Mesenchymal stem cell (in vitro differentiated cells and primary cell): ENCODE data around the gene GALNT1.

Experiments used
- DNase-seq: peaks from one replicate; pipeline ENCODE4 v3.0.0-alpha.2; 2013
- H2AFZ ChIP-seq: one replicate; pipeline ENCODE4 v1.6.1; 2013; ENCODE audit warnings: low read depth, mild to moderate bottlenecking, control low read depth, inconsistent platforms, low read length, moderate library complexity
- H2AK5ac ChIP-seq: 2 replicates; pipeline ENCODE4 v1.6.1; 2013; ENCODE audit warnings: low read length, moderate library complexity, mild to moderate bottlenecking, inconsistent platforms; ENCODE audit not compliant: severe bottlenecking
- H2BK120ac ChIP-seq: one replicate; pipeline ENCODE4 v1.6.1; 2013; ENCODE audit warnings: low read depth, mild to moderate bottlenecking, inconsistent platforms, low read length, moderate library complexity
- H2BK12ac ChIP-seq, 2 experiments: one replicate each; pipeline ENCODE4 v1.6.1; 2013; ENCODE audit warnings: inconsistent platforms in 2 of 2, low read length in 2 of 2, mild to moderate bottlenecking in 2 of 2, moderate library complexity in 2 of 2, control low read depth in 1 of 2
- H2BK15ac ChIP-seq: one replicate; pipeline ENCODE4 v1.6.1; 2013; ENCODE audit warnings: mild to moderate bottlenecking, low read depth, inconsistent platforms; ENCODE audit not compliant: poor library complexity, severe bottlenecking
- H2BK5ac ChIP-seq: 2 replicates; pipeline ENCODE4 v1.6.1; 2013; ENCODE audit warnings: low read depth, mild to moderate bottlenecking, low read length, control low read depth, inconsistent platforms; ENCODE audit not compliant: poor library complexity, severe bottlenecking
- H3K14ac ChIP-seq, 2 experiments: one replicate each; pipeline ENCODE4 v1.6.1; 2013; ENCODE audit warnings: inconsistent platforms in 2 of 2, low read length in 2 of 2, control low read depth in 1 of 2, mild to moderate bottlenecking in 1 of 2, moderate library complexity in 1 of 2
- H3K18ac ChIP-seq, 2 experiments: one replicate each; pipeline ENCODE4 v1.6.1; 2013; ENCODE audit warnings: inconsistent platforms in 2 of 2, low read length in 2 of 2, control low read depth in 1 of 2, low read depth in 1 of 2, mild to moderate bottlenecking in 1 of 2
- H3K23ac ChIP-seq, 2 experiments: one replicate each; pipeline ENCODE4 v1.6.1; 2013; ENCODE audit warnings: inconsistent platforms in 2 of 2, low read length in 2 of 2, mild to moderate bottlenecking in 2 of 2, moderate library complexity in 2 of 2, control low read depth in 1 of 2
- H3K27ac ChIP-seq: 2 replicates; pipeline ENCODE4 v1.5.1; 2013; ENCODE audit warnings: mild to moderate bottlenecking, moderate library complexity, low read length, control low read depth, inconsistent platforms; ENCODE audit not compliant: poor library complexity, severe bottlenecking
- H3K27me3 ChIP-seq, 2 experiments: 2 replicates each; pipeline versions ENCODE4 v1.6.1 to v1.7.0; 2013; ENCODE audit warnings: low read length in 2 of 2, mild to moderate bottlenecking in 2 of 2, moderate library complexity in 2 of 2, control low read depth in 1 of 2, inconsistent platforms in 1 of 2; ENCODE audit not compliant: control insufficient read depth in 1 of 2, insufficient read depth in 1 of 2
- H3K36me3 ChIP-seq, 2 experiments: 2 replicates each; pipeline versions ENCODE4 v1.6.1 to v1.7.0; 2013; ENCODE audit warnings: low read length in 2 of 2, control low read depth in 1 of 2, inconsistent platforms in 1 of 2, low read depth in 1 of 2, mild to moderate bottlenecking in 1 of 2; ENCODE audit not compliant: insufficient read depth in 2 of 2, control insufficient read depth in 1 of 2
- H3K4ac ChIP-seq, 2 experiments: one replicate each; pipeline ENCODE4 v1.6.1; 2013; ENCODE audit warnings: inconsistent platforms in 2 of 2, low read length in 2 of 2, mild to moderate bottlenecking in 2 of 2, moderate library complexity in 2 of 2, control low read depth in 1 of 2, low read depth in 1 of 2
- H3K4me1 ChIP-seq: 2 replicates; pipeline ENCODE4 v1.6.1; 2013; ENCODE audit warnings: low read depth, low read length, control low read depth; ENCODE audit not compliant: control insufficient read depth, insufficient read depth
- H3K4me2 ChIP-seq: 2 replicates; pipeline ENCODE4 v1.6.1; 2013; ENCODE audit warnings: low read length, mild to moderate bottlenecking, inconsistent platforms; ENCODE audit not compliant: poor library complexity, severe bottlenecking
- H3K4me3 ChIP-seq, 2 experiments: 2 replicates each; pipeline versions ENCODE4 v1.5.1 to v1.7.0; 2013; ENCODE audit warnings: low read length in 2 of 2, mild to moderate bottlenecking in 2 of 2, control low read depth in 1 of 2, low read depth in 1 of 2; ENCODE audit not compliant: insufficient read depth in 1 of 2
- H3K79me1 ChIP-seq: replicated peaks from 2 replicates; pipeline ENCODE4 v1.6.1; 2013; ENCODE audit warnings: mild to moderate bottlenecking, control low read depth, low read length, inconsistent platforms; ENCODE audit not compliant: poor library complexity, severe bottlenecking
- H3K9ac ChIP-seq: 2 replicates; pipeline ENCODE4 v1.7.0; 2013; ENCODE audit warnings: mild to moderate bottlenecking, low read length, moderate library complexity
- H3K9me3 ChIP-seq: 2 replicates; pipeline ENCODE4 v1.7.0; 2013; ENCODE audit warnings: mild to moderate bottlenecking, low read length; ENCODE audit not compliant: control insufficient read depth
- H4K8ac ChIP-seq: one replicate; pipeline ENCODE4 v1.6.1; 2013; ENCODE audit warnings: inconsistent platforms, mild to moderate bottlenecking, low read length, moderate library complexity
- H4K91ac ChIP-seq: one replicate; pipeline ENCODE4 v1.6.1; 2013; ENCODE audit warnings: mild to moderate bottlenecking, low read length, inconsistent platforms
- WGBS: methylation state at CpG from one replicate; pipeline ENCODE4 v1.1.7; 2013; ENCODE audit warnings: mixed read lengths; 5-methylcytosine and 5-hydroxymethylcytosine counted together

The GALNT1 gene

DNA sequence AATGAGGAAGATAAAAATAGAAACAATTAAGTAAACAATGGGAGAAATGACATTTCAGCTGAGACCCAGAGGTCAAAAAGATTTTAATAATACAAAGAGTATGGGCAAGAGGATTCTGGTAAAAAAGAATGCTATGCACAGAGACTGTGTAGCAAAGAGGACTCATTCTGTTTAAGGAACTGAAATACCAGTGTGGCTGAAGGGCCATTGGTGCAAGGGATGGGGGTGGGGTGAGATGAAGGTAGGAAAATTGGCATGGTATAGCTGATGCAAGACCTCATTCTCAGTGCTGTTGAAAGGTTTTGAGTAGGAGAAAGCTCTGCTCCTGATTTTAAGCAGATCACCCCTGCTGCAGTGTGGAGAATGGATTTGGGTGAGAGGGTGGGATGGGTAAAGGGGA lies 10.8 kb downstream of the GALNT1 start:
- Histone ChIP-seq H2BK12ac (no peak overlapping the region), H2BK15ac (no peak overlapping the region), H2BK5ac (no peak overlapping the region), H3K27ac (no peak overlapping the region), H3K4me2 (no peak overlapping the region), H2AK5ac (no peak overlapping the region), H2BK120ac (no peak overlapping the region), H3K4me3 (no peak overlapping the region), H3K36me3 (no peaks in the 10 kb centered on the region), H3K14ac (peak overlapping the region in 1 of 2 experiments; percentile 58), H3K79me1 (peaks cover 23% of the 10 kb centered on the region), H3K27me3 (no peaks in the 10 kb centered on the region), H4K91ac (no peak overlapping the region), H3K9ac (no peak overlapping the region), H4K8ac (no peak overlapping the region), H3K9me3 (peaks cover 22% of the 10 kb centered on the region), H3K4ac (no peak overlapping the region), H2AFZ (no peak overlapping the region), H3K18ac (no peak overlapping the region), H3K23ac (no peak overlapping the region), H3K4me1 (peaks cover 1% of the 10 kb centered on the region)
- no peak for DNase-seq

DNA sequence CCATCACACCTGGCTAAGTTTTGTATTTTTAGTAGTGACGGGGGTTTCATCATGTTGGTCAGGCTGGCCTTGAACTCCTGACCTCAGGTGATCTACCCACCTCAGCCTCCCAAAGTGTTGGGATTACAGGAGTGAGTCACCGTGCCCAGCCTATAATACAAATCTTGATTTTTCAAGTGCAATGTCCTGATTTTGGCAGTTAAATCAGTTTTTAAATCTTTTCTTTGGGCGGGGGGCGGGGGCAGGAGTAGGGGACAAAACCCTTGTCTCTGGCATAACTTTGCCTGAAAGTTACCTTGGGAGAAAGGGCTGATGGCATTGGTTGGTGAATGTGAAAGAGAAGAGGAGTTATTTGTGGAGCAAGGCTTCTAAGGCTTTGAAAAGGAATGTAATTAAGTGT lies 12.3 kb downstream of the GALNT1 start:
- Histone ChIP-seq H3K14ac (no peak overlapping the region), H3K4ac (no peak overlapping the region), H3K23ac (no peak overlapping the region), H2BK120ac (no peak overlapping the region), H3K27me3 (no peaks in the 10 kb centered on the region), H2AFZ (no peak overlapping the region), H3K27ac (no peak overlapping the region), H4K8ac (no peak overlapping the region), H3K36me3 (peaks cover 0 to 5% of the 10 kb centered on the region in 2 experiments), H3K18ac (no peak overlapping the region), H2BK15ac (no peak overlapping the region), H3K4me3 (no peak overlapping the region), H2AK5ac (no peak overlapping the region), H3K4me1 (peaks cover 1% of the 10 kb centered on the region), H3K79me1 (peaks cover 22% of the 10 kb centered on the region), H2BK5ac (no peak overlapping the region), H2BK12ac (no peak overlapping the region), H3K4me2 (no peak overlapping the region), H3K9ac (no peak overlapping the region), H4K91ac (no peak overlapping the region), H3K9me3 (peaks cover 7% of the 10 kb centered on the region)
- no peak for DNase-seq
- WGBS, result 97% methylated on average over 3 of the region's 4 CpGs

DNA sequence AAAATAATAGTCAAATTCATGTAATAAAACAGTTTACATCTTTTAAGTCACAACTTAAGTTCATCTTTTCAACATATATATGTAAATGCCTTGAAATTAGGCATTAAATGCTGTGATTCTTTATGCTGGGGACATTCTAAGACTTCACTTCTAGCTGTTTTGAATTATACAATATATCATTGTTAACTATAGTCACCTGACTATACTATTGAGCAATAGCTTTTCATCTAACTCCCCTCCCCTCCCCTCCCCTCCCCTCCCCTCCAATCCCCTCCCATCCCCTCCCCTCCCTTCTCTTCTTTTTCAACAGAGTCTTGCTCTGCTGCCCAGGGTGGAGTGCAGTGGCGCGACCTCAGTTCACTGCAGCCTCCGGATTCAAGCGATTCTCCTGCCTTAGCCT lies 16.2 kb downstream of the GALNT1 start:
- no peak overlapping the region for H3K4me2 ChIP-seq
- H2BK5ac ChIP-seq, result no peak overlapping the region
- H2BK12ac ChIP-seq, result no peak overlapping the region
- peaks cover 17% of the 10 kb centered on the region for H3K79me1 ChIP-seq
- no peaks in the 10 kb centered on the region for H3K4me1 ChIP-seq
- H3K9me3 ChIP-seq, result peaks cover 13% of the 10 kb centered on the region
- H3K27ac ChIP-seq, result no peak overlapping the region
- H3K9ac ChIP-seq, result no peak overlapping the region
- H2BK15ac ChIP-seq, result no peak overlapping the region
- no peak for DNase-seq
- H4K91ac ChIP-seq, result no peak overlapping the region
- no peak overlapping the region for H4K8ac ChIP-seq
- no peak overlapping the region for H2AFZ ChIP-seq
- no peak overlapping the region for H3K4me3 ChIP-seq
- no peak overlapping the region for H2BK120ac ChIP-seq
- no peak overlapping the region for H3K23ac ChIP-seq
- no peak overlapping the region for H3K4ac ChIP-seq
- H2AK5ac ChIP-seq, result no peak overlapping the region
- H3K18ac ChIP-seq, result no peak overlapping the region
- WGBS, result no CpG with 5 or more reads among the region's 4 CpGs
- no peaks in the 10 kb centered on the region for H3K27me3 ChIP-seq
- H3K36me3 ChIP-seq, result peaks cover 0 to 5% of the 10 kb centered on the region in 2 experiments
- H3K14ac ChIP-seq, result no peak overlapping the region

DNA sequence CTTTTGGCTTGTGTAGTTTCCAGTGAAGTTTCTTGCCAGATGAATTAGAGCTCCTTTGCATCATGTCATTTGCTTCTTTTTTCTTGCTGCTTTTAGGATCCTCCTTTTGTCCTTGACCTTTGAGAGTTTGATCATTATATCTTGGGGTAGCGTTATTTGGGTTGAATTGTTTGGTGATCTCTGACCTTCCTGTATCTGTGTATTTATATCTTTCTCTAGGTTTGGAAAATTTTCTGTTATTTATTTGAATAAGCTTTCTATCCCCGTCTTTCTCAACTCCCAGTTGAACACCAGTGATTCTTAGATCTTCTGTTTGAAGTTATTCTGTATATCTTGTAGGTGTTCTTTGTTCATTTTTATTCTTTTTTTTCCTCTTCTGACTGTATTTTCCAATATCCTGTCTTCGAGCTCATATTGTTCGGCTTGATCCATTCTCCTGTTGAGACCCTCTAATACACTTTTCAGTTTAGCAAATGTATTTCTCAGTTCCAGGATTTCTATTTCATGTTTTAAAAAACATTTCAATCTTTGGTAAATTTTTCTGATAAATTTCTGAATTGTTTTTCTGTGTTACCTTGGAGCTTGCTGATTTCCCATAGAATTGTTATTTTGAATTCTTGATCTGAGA lies 20.8 kb downstream of the GALNT1 start:
- H3K36me3 ChIP-seq, result peaks cover 0 to 5% of the 10 kb centered on the region in 2 experiments
- H2AK5ac ChIP-seq, result no peak overlapping the region
- no peak overlapping the region for H3K14ac ChIP-seq
- H3K27me3 ChIP-seq, result no peaks in the 10 kb centered on the region
- H3K18ac ChIP-seq, result no peak overlapping the region
- no peak overlapping the region for H3K27ac ChIP-seq
- no peak overlapping the region for H2BK120ac ChIP-seq
- no peak overlapping the region for H2BK15ac ChIP-seq
- H3K23ac ChIP-seq, result no peak overlapping the region
- no peak for DNase-seq
- WGBS, result 100% methylated on average over 1 of the region's 4 CpGs
- no peak overlapping the region for H3K4me3 ChIP-seq
- H3K4ac ChIP-seq, result no peak overlapping the region
- peaks cover 14% of the 10 kb centered on the region for H3K79me1 ChIP-seq
- no peaks in the 10 kb centered on the region for H3K4me1 ChIP-seq
- no peak overlapping the region for H2AFZ ChIP-seq
- H3K4me2 ChIP-seq, result no peak overlapping the region
- no peak overlapping the region for H2BK5ac ChIP-seq
- no peak overlapping the region for H4K8ac ChIP-seq
- H3K9ac ChIP-seq, result no peak overlapping the region
- H3K9me3 ChIP-seq, result peaks cover 22% of the 10 kb centered on the region
- no peak overlapping the region for H4K91ac ChIP-seq
- H2BK12ac ChIP-seq, result no peak overlapping the region
